ENCODE measurements around the gene RRP9. TPM values are rescaled to one million over a fixed set of nuclear protein-coding genes. Genes with fewer than 3 reads are reported as not detected.

RRP9 gene
- total RNA-seq, 1 donor from 2014 or later, result 15.6 TPM

DNA sequence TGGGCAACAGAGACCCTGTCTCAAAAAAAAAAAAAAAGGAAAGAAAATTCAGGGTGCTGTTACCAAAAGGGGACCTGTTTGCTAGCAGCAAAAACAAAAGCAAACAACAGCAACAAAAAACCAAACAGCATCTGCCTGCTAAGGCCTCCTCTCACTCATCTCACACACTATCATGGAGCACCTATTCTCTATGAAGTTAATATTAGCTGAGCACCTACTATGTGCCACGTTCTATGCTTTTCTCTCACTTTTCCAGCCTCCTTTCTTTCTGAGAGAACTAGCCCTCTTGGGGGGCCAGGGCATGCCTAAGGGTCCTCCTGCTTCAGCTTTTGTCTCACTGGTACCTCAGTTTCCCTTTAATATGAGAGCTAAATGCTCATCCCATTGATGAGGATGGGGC, 13.0 kb upstream of the RRP9 start:
- Mint-ChIP-seq H3K4me1 (ENCODE audit: low read depth, unreplicated experiment) (peaks cover 21% of the 10 kb centered on the region), H3K27me3 (ENCODE audit: unreplicated experiment) (peaks cover 24% of the 10 kb centered on the region), H3K4me3 (ENCODE audit: unreplicated experiment) (no peak overlapping the region)

DNA sequence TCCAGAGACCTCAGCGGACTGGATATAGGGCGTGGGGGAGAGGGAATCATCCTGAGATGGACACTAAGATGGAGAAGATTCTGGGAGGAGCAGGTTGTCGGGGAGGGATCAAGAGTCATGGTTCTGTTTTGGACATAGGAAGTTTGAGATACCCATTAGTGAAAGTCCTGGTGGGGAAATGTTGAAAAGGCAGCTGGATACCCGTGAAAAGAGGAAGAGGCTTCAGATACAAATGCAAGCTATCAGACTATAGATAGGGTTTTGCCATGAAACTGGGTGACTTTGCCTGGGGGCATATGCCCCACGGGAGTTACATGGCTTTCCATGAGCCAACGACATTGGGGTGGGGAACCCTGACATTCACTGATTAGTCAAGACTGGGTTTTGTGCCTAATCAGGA, 12.4 kb upstream of the RRP9 start:
- TF ChIP-seq, protein P1, sequence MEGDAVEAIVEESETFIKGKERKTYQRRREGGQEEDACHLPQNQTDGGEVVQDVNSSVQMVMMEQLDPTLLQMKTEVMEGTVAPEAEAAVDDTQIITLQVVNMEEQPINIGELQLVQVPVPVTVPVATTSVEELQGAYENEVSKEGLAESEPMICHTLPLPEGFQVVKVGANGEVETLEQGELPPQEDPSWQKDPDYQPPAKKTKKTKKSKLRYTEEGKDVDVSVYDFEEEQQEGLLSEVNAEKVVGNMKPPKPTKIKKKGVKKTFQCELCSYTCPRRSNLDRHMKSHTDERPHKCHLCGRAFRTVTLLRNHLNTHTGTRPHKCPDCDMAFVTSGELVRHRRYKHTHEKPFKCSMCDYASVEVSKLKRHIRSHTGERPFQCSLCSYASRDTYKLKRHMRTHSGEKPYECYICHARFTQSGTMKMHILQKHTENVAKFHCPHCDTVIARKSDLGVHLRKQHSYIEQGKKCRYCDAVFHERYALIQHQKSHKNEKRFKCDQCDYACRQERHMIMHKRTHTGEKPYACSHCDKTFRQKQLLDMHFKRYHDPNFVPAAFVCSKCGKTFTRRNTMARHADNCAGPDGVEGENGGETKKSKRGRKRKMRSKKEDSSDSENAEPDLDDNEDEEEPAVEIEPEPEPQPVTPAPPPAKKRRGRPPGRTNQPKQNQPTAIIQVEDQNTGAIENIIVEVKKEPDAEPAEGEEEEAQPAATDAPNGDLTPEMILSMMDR (IDR thresholded peaks at IDR 0.05; ENCODE audit: partially characterized antibody, unreplicated experiment), result no peak
- H3K4me1 Mint-ChIP-seq (ENCODE audit: low read depth, unreplicated experiment), result peaks cover 20% of the 10 kb centered on the region
- peaks cover 31% of the 10 kb centered on the region for H3K9me3 Mint-ChIP-seq (ENCODE audit: unreplicated experiment)
- peaks cover 5% of the 10 kb centered on the region for H3K36me3 Mint-ChIP-seq (ENCODE audit: unreplicated experiment)
- peak overlapping the region; percentile 65 for H3K4me3 Mint-ChIP-seq (ENCODE audit: unreplicated experiment)
- no peak for DNase-seq
- peak overlapping the region; percentile 59 for H3K27ac Mint-ChIP-seq (ENCODE audit: unreplicated experiment)
- peaks cover 24% of the 10 kb centered on the region for H3K27me3 Mint-ChIP-seq (ENCODE audit: unreplicated experiment)

More for the DNA sequence above, 13.0 kb upstream of the RRP9 start:
- no peak for DNase-seq
- peaks cover 31% of the 10 kb centered on the region for H3K9me3 Mint-ChIP-seq (ENCODE audit: unreplicated experiment)
- TF ChIP-seq, protein P1 (IDR thresholded peaks at IDR 0.05; ENCODE audit: partially characterized antibody, unreplicated experiment), result no peak
- peaks cover 5% of the 10 kb centered on the region for H3K36me3 Mint-ChIP-seq (ENCODE audit: unreplicated experiment)
- no peak overlapping the region for H3K27ac Mint-ChIP-seq (ENCODE audit: unreplicated experiment)

DNA sequence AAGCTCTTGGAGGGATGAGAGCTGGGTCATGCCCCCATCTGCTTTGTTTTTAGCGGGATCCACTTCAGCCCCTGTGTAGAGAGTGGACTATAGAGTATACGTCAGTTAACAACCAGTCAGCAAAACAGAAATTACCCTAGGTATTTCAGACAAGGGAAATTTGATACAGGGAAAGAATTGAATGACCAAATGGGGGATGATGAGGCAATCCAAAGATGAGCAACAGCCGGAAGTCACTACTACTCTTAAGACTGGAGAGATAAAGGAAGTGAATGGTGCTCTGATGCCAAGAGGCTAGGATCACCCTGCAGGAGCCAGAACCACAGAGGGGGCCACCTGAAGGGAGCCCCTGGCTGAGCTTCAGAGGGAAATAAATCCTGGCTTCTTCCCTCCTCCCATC, 11.7 kb upstream of the RRP9 start:
- TF ChIP-seq, protein P1 (IDR thresholded peaks at IDR 0.05; ENCODE audit: partially characterized antibody, unreplicated experiment), result no peak
- H3K27me3 Mint-ChIP-seq (ENCODE audit: unreplicated experiment), result peaks cover 27% of the 10 kb centered on the region

DNA sequence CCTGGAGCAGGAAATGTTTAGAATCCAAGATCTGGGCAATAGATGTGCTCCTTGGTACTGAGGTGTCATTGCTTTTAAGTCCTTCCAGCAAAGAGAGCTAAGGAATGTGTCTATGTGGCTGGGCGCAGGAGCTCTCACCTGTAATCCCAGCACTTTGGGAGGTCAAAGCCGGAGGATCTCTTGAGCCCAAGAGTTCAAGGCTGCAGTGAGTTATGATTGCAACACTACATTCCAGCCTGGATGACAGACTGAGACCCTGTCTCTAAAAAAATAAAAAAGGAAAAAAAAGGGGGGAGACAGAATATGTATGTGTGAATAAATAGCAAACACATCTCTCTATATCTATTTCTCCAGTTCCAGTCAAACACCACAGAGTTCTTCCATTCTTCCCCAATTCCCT, 9.2 kb upstream of the RRP9 start:
- peaks cover 23% of the 10 kb centered on the region for H3K27me3 Mint-ChIP-seq (ENCODE audit: unreplicated experiment)

More for the DNA sequence above, 11.7 kb upstream of the RRP9 start:
- H3K36me3 Mint-ChIP-seq (ENCODE audit: unreplicated experiment), result peaks cover 5% of the 10 kb centered on the region
- H3K4me3 Mint-ChIP-seq (ENCODE audit: unreplicated experiment), result no peak overlapping the region
- no peak for DNase-seq
- peaks cover 33% of the 10 kb centered on the region for H3K9me3 Mint-ChIP-seq (ENCODE audit: unreplicated experiment)
- H3K27ac Mint-ChIP-seq (ENCODE audit: unreplicated experiment), result peak overlapping the region; percentile 10
- peaks cover 20% of the 10 kb centered on the region for H3K4me1 Mint-ChIP-seq (ENCODE audit: low read depth, unreplicated experiment)

DNA sequence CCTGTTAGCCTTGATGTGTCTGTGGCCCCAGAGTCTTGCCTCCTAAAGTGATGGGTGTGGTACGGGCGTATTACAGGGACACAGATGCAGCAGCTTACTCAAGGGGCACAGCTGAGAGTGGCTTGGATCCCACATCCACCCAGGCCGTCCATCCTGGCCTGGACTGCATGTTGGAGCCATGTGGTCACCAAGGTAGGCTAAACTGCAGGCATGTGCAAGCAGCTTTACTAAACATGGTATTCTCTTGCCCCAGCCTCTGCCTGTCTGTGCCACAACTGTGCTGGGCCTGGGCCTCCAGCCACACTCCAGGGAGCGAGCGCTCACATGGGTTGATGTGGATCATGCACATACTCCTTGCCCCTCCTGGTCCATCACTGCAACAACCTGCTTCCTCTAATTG, 7.4 kb upstream of the RRP9 start:
- Mint-ChIP-seq H3K27me3 (ENCODE audit: unreplicated experiment) (peaks cover 21% of the 10 kb centered on the region), H3K27ac (ENCODE audit: unreplicated experiment) (no peak overlapping the region), H3K36me3 (ENCODE audit: unreplicated experiment) (peaks cover 5% of the 10 kb centered on the region), H3K4me1 (ENCODE audit: low read depth, unreplicated experiment) (peaks cover 14% of the 10 kb centered on the region), H3K4me3 (ENCODE audit: unreplicated experiment) (no peak overlapping the region), H3K9me3 (ENCODE audit: unreplicated experiment) (peaks cover 30% of the 10 kb centered on the region)
- TF ChIP-seq, protein P1 (IDR thresholded peaks at IDR 0.05; ENCODE audit: partially characterized antibody, unreplicated experiment), result no peak
- no peak for DNase-seq

More for the DNA sequence above, 9.2 kb upstream of the RRP9 start:
- no peak overlapping the region for H3K27ac Mint-ChIP-seq (ENCODE audit: unreplicated experiment)
- peaks cover 17% of the 10 kb centered on the region for H3K4me1 Mint-ChIP-seq (ENCODE audit: low read depth, unreplicated experiment)
- H3K4me3 Mint-ChIP-seq (ENCODE audit: unreplicated experiment), result no peak overlapping the region
- H3K9me3 Mint-ChIP-seq (ENCODE audit: unreplicated experiment), result peaks cover 39% of the 10 kb centered on the region
- TF ChIP-seq, protein P1 (IDR thresholded peaks at IDR 0.05; ENCODE audit: partially characterized antibody, unreplicated experiment), result no peak
- peaks cover 5% of the 10 kb centered on the region for H3K36me3 Mint-ChIP-seq (ENCODE audit: unreplicated experiment)
- DNase-seq, result no peak

Data from glutamatergic neuron (in vitro differentiated cells).